ENCODE data around the gene ZNF436.

Gene ZNF436

DNA sequence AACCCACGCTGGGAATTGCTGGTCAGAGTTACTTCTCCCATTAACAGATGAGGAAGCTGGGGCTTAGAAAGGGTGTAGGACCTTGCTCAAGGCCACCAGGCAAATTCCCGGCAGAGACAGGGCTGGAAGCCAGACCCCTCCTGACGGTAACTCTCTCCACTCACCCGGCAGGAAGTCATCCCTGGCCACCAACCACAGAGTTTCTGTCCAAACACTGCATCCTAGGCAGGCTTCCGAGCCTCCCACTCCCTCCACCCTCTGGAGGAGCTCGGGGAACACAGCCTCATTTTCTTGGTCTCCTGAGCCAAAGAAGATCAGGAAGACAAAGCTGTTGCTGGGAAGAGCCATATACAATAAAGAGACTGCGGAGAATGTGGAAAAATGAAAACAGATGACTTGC lies 25.0 kb upstream of the ZNF436 start:
- in situ Hi-C loops (cut with MboI; ENCODE audit: low pct_unique_long_range_greater_than_20kb, low sequenced_read_pairs, unreplicated experiment), result no loop called here
- no peak for DNase-seq (ENCODE audit: low spot score)
- TF ChIP-seq, protein P1, sequence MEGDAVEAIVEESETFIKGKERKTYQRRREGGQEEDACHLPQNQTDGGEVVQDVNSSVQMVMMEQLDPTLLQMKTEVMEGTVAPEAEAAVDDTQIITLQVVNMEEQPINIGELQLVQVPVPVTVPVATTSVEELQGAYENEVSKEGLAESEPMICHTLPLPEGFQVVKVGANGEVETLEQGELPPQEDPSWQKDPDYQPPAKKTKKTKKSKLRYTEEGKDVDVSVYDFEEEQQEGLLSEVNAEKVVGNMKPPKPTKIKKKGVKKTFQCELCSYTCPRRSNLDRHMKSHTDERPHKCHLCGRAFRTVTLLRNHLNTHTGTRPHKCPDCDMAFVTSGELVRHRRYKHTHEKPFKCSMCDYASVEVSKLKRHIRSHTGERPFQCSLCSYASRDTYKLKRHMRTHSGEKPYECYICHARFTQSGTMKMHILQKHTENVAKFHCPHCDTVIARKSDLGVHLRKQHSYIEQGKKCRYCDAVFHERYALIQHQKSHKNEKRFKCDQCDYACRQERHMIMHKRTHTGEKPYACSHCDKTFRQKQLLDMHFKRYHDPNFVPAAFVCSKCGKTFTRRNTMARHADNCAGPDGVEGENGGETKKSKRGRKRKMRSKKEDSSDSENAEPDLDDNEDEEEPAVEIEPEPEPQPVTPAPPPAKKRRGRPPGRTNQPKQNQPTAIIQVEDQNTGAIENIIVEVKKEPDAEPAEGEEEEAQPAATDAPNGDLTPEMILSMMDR (IDR thresholded peaks at IDR 0.05; ENCODE audit: extremely low read depth, insufficient read depth, missing control alignments), result no peak

DNA sequence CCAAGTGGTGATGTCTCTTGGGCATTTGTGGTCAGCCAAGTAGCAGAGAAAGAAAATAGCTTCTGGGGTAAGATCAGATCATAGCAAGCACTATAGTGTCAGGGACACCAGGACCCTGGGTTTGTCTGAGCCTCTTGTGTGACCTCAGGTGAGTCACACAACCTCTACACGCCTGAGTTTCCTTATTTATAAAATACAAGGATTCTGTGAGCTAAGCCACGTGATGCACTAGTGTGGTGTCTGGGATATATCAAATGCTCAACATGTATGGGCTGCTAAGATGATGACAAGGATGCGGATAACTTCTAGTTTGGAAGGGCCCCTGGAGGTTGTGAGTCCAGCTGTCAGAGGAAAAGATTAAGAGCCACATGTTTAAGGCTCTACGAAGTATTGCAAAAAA lies 24.5 kb upstream of the ZNF436 start:
- in situ Hi-C loops (cut with MboI; ENCODE audit: low pct_unique_long_range_greater_than_20kb, low sequenced_read_pairs, unreplicated experiment), result no loop called here
- TF ChIP-seq, protein P1 (IDR thresholded peaks at IDR 0.05; ENCODE audit: extremely low read depth, insufficient read depth, missing control alignments), result no peak
- no peak for DNase-seq (ENCODE audit: low spot score)

DNA sequence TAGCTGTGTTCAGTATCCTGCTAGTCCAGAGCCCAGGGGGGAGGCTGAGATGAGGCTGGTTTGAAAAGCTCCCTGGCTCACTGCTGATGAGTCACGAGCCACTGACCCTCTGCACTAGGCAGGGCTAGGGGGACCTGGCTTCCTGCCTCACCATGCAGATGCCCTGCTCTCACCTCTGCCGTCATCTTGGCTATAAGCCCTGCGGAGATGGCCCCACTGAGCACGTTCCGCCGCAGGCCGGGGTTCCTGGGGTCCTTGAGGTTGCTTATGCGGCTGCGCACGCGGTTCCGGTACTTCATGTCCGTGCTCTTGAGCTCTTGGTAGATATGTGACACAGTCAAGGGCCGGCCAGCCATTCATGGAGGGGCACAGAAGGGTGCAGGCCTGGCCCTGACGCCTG lies 24.1 kb upstream of the ZNF436 start:
- TF ChIP-seq, protein P1 (IDR thresholded peaks at IDR 0.05; ENCODE audit: extremely low read depth, insufficient read depth, missing control alignments), result no peak
- no peak for DNase-seq (ENCODE audit: low spot score)
- in situ Hi-C loops (cut with MboI; ENCODE audit: low pct_unique_long_range_greater_than_20kb, low sequenced_read_pairs, unreplicated experiment), result no loop called here

DNA sequence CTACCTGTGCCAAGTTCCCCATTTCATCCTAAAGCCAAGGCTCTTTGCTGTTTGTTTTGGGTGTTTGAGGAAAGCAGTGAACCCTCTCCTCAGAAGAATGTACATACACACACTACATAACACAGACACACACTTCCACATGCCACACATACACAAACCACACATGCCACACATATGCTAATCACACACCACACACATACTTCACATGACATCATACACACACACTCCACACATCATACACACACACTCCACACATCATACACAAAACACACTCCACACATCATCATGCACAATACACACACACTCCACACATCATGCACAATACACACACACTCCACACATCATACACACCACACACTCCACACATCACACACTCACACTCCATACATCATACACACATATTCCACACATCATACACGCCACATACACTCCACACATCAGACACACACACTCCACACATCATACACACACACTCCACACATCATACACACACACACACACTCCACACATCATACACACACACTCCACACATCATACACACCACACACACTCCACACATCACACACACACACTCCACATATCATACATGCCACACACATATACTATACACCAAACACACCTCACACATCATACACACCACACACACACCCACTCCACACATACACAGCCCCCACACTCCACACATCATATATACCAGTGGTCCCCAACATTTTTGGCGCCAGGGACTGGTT lies 22.7 kb upstream of the ZNF436 start:
- in situ Hi-C loops (cut with MboI; ENCODE audit: low pct_unique_long_range_greater_than_20kb, low sequenced_read_pairs, unreplicated experiment), result no loop called here
- TF ChIP-seq, protein P1 (IDR thresholded peaks at IDR 0.05; ENCODE audit: extremely low read depth, insufficient read depth, missing control alignments), result no peak

DNA sequence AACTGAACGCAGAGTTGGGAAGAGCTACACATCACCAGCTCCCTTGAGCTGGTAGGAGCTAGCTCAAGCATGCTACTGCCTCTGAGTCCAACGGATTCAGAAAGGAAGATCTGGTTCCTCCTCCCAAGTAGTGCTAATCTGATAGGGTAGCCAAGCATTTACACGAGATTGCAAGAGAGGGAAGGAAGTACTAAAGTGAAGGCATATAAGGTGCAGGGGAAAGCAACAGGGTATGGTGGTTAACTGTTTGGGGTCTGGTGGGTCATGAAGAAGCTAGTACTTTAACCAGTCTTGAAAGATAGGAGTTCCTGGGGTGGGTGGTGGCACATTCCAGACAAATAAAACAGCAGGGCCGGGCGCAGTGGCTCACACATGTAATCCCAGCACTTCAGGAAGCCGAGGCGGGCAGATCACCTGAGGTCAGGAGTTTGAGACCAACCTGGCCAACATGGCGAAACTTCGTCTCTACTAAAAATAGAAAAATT lies 20.2 kb upstream of the ZNF436 start:
- in situ Hi-C loops (cut with MboI; ENCODE audit: low pct_unique_long_range_greater_than_20kb, low sequenced_read_pairs, unreplicated experiment), result no loop called here
- no peak for DNase-seq (ENCODE audit: low spot score)
- TF ChIP-seq, protein P1 (IDR thresholded peaks at IDR 0.05; ENCODE audit: extremely low read depth, insufficient read depth, missing control alignments), result no peak

More for the DNA sequence above, 22.7 kb upstream of the ZNF436 start:
- DNase-seq (ENCODE audit: low spot score), result no peak

- in situ Hi-C loops (cut with MboI; ENCODE audit: low pct_unique_long_range_greater_than_20kb, low sequenced_read_pairs, unreplicated experiment), result no loop called here
- no peak for DNase-seq (ENCODE audit: low spot score)
- TF ChIP-seq, protein P1 (IDR thresholded peaks at IDR 0.05; ENCODE audit: extremely low read depth, insufficient read depth, missing control alignments), result no peak
These were observed 17.9 kb upstream of the ZNF436 start for GRCh38 chr1:23387494-23387893.

All from GM13977 (cell line).